H9 (cell line): Measurements from ENCODE around the gene TRAPPC2B. TPM values are rescaled to one million over a fixed set of nuclear protein-coding genes. Genes with fewer than 3 reads are reported as not detected.

Source experiments
- DNase-seq: peaks from one replicate; pipeline ENCODE4 v3.0.0-alpha.2; 2017
- H2AFZ ChIP-seq: one replicate; pipeline ENCODE4 v1.6.1; 2013; ENCODE audit warnings: mild to moderate bottlenecking, low read length, control low read depth, moderate library complexity
- H2AK5ac ChIP-seq: 2 replicates; pipeline ENCODE4 v1.6.1; 2013; ENCODE audit warnings: low read length, control low read depth, mixed read lengths; ENCODE audit not compliant: insufficient read length
- H2BK120ac ChIP-seq: one replicate; pipeline ENCODE4 v1.6.1; 2013; ENCODE audit warnings: low read depth, mild to moderate bottlenecking, low read length, control low read depth, inconsistent platforms; ENCODE audit not compliant: poor library complexity, severe bottlenecking
- H2BK12ac ChIP-seq: 2 replicates; pipeline ENCODE4 v1.6.1; 2013; ENCODE audit warnings: low read length, control low read depth, mixed read lengths, low read depth; ENCODE audit not compliant: insufficient read length
- H2BK15ac ChIP-seq: 2 replicates; pipeline ENCODE4 v1.6.1; 2013; ENCODE audit warnings: low read depth, low read length, control low read depth
- H2BK20ac ChIP-seq: one replicate; pipeline ENCODE4 v1.6.1; 2013; ENCODE audit warnings: low read depth, mild to moderate bottlenecking, low read length, control low read depth, inconsistent platforms; ENCODE audit not compliant: poor library complexity, severe bottlenecking
- H2BK5ac ChIP-seq: 2 replicates; pipeline ENCODE4 v1.6.1; 2013; ENCODE audit warnings: low read length, control low read depth, mixed read lengths; ENCODE audit not compliant: insufficient read length
- H3K14ac ChIP-seq: 2 replicates; pipeline ENCODE4 v1.6.1; 2013; ENCODE audit warnings: low read length, control low read depth; ENCODE audit not compliant: insufficient read depth
- H3K18ac ChIP-seq: 2 replicates; pipeline ENCODE4 v1.6.1; 2013; ENCODE audit warnings: low read depth, mild to moderate bottlenecking, mixed read lengths, low read length, control low read depth; ENCODE audit not compliant: insufficient read length
- H3K23ac ChIP-seq: 2 replicates; pipeline ENCODE4 v1.6.1; 2013; ENCODE audit warnings: low read length, control low read depth, mixed read lengths, low read depth; ENCODE audit not compliant: insufficient read length
- H3K23me2 ChIP-seq: 2 replicates; pipeline ENCODE4 v1.6.1; 2013; ENCODE audit warnings: low read depth, mild to moderate bottlenecking, mixed read lengths, low read length, control low read depth; ENCODE audit not compliant: insufficient read length, poor library complexity, severe bottlenecking
- H3K27ac ChIP-seq: 2 replicates; pipeline ENCODE4 v1.5.1; 2013; ENCODE audit warnings: low read length, control low read depth, mixed read lengths, low read depth; ENCODE audit not compliant: insufficient read length
- H3K27me3 ChIP-seq: 2 replicates; pipeline ENCODE4 v1.6.1; 2013; ENCODE audit warnings: low read length, control low read depth, inconsistent platforms; ENCODE audit not compliant: insufficient read depth
- H3K4ac ChIP-seq: 2 replicates; pipeline ENCODE4 v1.6.1; 2013; ENCODE audit warnings: low read depth, mild to moderate bottlenecking, control low read depth, inconsistent platforms, low read length, moderate library complexity
- H3K4me1 ChIP-seq: 2 replicates; pipeline ENCODE4 v1.6.1; 2013; ENCODE audit warnings: low read length, control low read depth, inconsistent platforms; ENCODE audit not compliant: insufficient read depth
- H3K4me2 ChIP-seq: 2 replicates; pipeline ENCODE4 v1.6.1; 2013; ENCODE audit warnings: low read length, control low read depth, mixed read lengths; ENCODE audit not compliant: insufficient read length, insufficient read depth
- H3K56ac ChIP-seq: 2 replicates; pipeline ENCODE4 v1.6.1; 2013; ENCODE audit warnings: low read depth, mild to moderate bottlenecking, mixed read lengths, low read length, control low read depth; ENCODE audit not compliant: insufficient read length
- H3K79me1 ChIP-seq: 2 replicates; pipeline ENCODE4 v1.6.1; 2013; ENCODE audit warnings: low read depth, mild to moderate bottlenecking, moderate library complexity, low read length, control low read depth, inconsistent platforms; ENCODE audit not compliant: insufficient read depth, poor library complexity, severe bottlenecking
- H3K79me2 ChIP-seq: 2 replicates; pipeline ENCODE4 v1.6.1; 2013; ENCODE audit warnings: low read length, control low read depth, inconsistent platforms; ENCODE audit not compliant: insufficient read depth
- H3K9ac ChIP-seq: 2 replicates; pipeline ENCODE4 v1.6.1; 2013; ENCODE audit warnings: low read length, control low read depth, mixed read lengths; ENCODE audit not compliant: insufficient read length; ENCODE audit errors: extremely low read depth
- H3K9me3 ChIP-seq: one replicate; pipeline ENCODE4 v1.6.1; 2013; ENCODE audit warnings: low read depth, low read length, inconsistent platforms; ENCODE audit not compliant: control insufficient read depth
- H3T11ph ChIP-seq: one replicate; pipeline ENCODE4 v1.6.1; 2013; ENCODE audit warnings: mild to moderate bottlenecking, low read length, control low read depth, inconsistent platforms
- H4K20me1 ChIP-seq: one replicate; pipeline ENCODE4 v1.6.1; 2013; ENCODE audit not compliant: control insufficient read depth, insufficient read length, insufficient read depth
- H4K5ac ChIP-seq: 2 replicates; pipeline ENCODE4 v1.6.1; 2013; ENCODE audit warnings: low read depth, mild to moderate bottlenecking, mixed read lengths, low read length, control low read depth; ENCODE audit not compliant: insufficient read length
- H4K8ac ChIP-seq: replicated peaks from 2 replicates; pipeline ENCODE4 v1.6.1; 2013; ENCODE audit warnings: low read length, control low read depth, mixed read lengths, low read depth; ENCODE audit not compliant: insufficient read length
- H4K91ac ChIP-seq: 2 replicates; pipeline ENCODE4 v1.6.1; 2013; ENCODE audit warnings: low read depth, mild to moderate bottlenecking, moderate library complexity, mixed read lengths, low read length, control low read depth; ENCODE audit not compliant: insufficient read length
- H3K27ac Mint-ChIP-seq, 3 experiments: 2 replicates in 2 of 3; 3 replicates in 1 of 3; pipeline ENCODE4 v1.8.0; 2020 to 2021; ENCODE audit warnings: mixed read lengths in 3 of 3, mild to moderate bottlenecking in 1 of 3, moderate library complexity in 1 of 3
- H3K27me3 Mint-ChIP-seq: 2 replicates; pipeline ENCODE4 v1.8.0; 2021; ENCODE audit warnings: low read depth, mild to moderate bottlenecking, moderate library complexity, mixed read lengths
- H3K36me3 Mint-ChIP-seq, 3 experiments: 2 replicates in 2 of 3; 3 replicates in 1 of 3; pipeline ENCODE4 v1.8.0; 2020 to 2021; ENCODE audit warnings: low read depth in 3 of 3, mixed read lengths in 3 of 3; ENCODE audit not compliant: insufficient read depth in 1 of 3
- H3K4me1 Mint-ChIP-seq, 2 experiments: 2 replicates each; pipeline ENCODE4 v1.8.0; 2020; ENCODE audit warnings: mixed read lengths in 2 of 2
- H3K4me3 Mint-ChIP-seq, 2 experiments: 2 replicates in 1 of 2; 3 replicates in 1 of 2; pipeline ENCODE4 v1.8.0; 2020 to 2021; ENCODE audit warnings: mild to moderate bottlenecking in 2 of 2, mixed read lengths in 2 of 2, moderate library complexity in 1 of 2
- H3K9me3 Mint-ChIP-seq, 2 experiments: 2 replicates in 1 of 2; 3 replicates in 1 of 2; pipeline ENCODE4 v1.8.0; 2020; ENCODE audit warnings: mild to moderate bottlenecking in 2 of 2, mixed read lengths in 2 of 2, moderate library complexity in 1 of 2
- total RNA-seq: library from RNA; stranded (reverse); gene quantifications from 2 replicates; pipeline ENCODE4 v1.2.1, GENCODE V29; 2021
- TF ChIP-seq, protein P1 (sequence below): fragments of 200-600 bp; sonication (generic); conservative IDR thresholded peaks from 3 replicates; pipeline ENCODE4 v1.8.0; 2021; ENCODE audit warnings: antibody characterized with exemption, mild to moderate bottlenecking

Gene TRAPPC2B
- total RNA-seq, 1 experiment from 2014 or later: 12.4 TPM

DNA sequence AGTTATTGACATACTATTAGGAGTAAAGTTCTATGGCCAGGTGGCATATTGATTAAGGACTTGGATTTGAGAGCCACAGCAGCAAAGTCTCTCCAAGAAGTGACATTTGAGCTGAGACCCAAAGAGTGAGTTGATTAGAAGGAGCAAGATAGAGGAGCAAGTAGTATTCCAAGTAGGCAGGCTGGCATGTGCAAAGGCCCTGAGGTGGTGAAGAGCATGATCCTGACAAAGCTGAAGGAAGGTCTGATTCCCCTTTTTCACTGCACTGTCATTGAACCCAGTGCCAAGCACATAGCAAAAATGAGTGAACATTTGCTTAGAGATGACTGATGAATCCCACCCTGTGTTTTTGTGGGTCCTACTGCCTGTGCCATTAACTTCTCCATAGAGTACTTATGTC is 38.4 kb upstream of the TRAPPC2B start:
- H3K56ac ChIP-seq: no peak overlapping the region
- peaks cover 11 to 17% of the 10 kb centered on the region in 2 experiments for H3K4me1 Mint-ChIP-seq
- no peak overlapping the region for H4K8ac ChIP-seq
- H3K27ac ChIP-seq: no peak overlapping the region
- no peak overlapping the region for H2BK5ac ChIP-seq
- no peak overlapping the region for H3K14ac ChIP-seq
- H2AK5ac ChIP-seq: no peak overlapping the region
- H3K4me1 ChIP-seq: no peaks in the 10 kb centered on the region
- H2BK20ac ChIP-seq: no peak overlapping the region
- no peak overlapping the region for H4K5ac ChIP-seq
- H2BK120ac ChIP-seq: no peak overlapping the region
- peaks cover 22 to 54% (median 51%) of the 10 kb centered on the region in 3 experiments for H3K36me3 Mint-ChIP-seq
- no peak overlapping the region for H2AFZ ChIP-seq
- H3K18ac ChIP-seq: no peak overlapping the region
- no peak overlapping the region for H4K91ac ChIP-seq
- H3K4ac ChIP-seq: no peak overlapping the region
- TF ChIP-seq, protein P1, sequence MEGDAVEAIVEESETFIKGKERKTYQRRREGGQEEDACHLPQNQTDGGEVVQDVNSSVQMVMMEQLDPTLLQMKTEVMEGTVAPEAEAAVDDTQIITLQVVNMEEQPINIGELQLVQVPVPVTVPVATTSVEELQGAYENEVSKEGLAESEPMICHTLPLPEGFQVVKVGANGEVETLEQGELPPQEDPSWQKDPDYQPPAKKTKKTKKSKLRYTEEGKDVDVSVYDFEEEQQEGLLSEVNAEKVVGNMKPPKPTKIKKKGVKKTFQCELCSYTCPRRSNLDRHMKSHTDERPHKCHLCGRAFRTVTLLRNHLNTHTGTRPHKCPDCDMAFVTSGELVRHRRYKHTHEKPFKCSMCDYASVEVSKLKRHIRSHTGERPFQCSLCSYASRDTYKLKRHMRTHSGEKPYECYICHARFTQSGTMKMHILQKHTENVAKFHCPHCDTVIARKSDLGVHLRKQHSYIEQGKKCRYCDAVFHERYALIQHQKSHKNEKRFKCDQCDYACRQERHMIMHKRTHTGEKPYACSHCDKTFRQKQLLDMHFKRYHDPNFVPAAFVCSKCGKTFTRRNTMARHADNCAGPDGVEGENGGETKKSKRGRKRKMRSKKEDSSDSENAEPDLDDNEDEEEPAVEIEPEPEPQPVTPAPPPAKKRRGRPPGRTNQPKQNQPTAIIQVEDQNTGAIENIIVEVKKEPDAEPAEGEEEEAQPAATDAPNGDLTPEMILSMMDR: no peak
- H3K9ac ChIP-seq: no peak overlapping the region
- H3K27me3 ChIP-seq: no peaks in the 10 kb centered on the region
- no peak overlapping the region for H3K23ac ChIP-seq
- H3K27ac Mint-ChIP-seq: no peak overlapping the region
- H3K23me2 ChIP-seq: no peaks in the 10 kb centered on the region
- no peak overlapping the region for H3T11ph ChIP-seq
- H3K27me3 Mint-ChIP-seq: no peaks in the 10 kb centered on the region
- H3K4me2 ChIP-seq: no peak overlapping the region
- no peaks in the 10 kb centered on the region for H3K9me3 ChIP-seq
- no peaks in the 10 kb centered on the region for H3K9me3 Mint-ChIP-seq
- H3K4me3 Mint-ChIP-seq: no peak overlapping the region
- peaks cover 2% of the 10 kb centered on the region; the same call in 1 of the 2 replicates for H3K79me2 ChIP-seq
- peaks cover 2% of the 10 kb centered on the region for H4K20me1 ChIP-seq
- no peak overlapping the region for H2BK15ac ChIP-seq
- no peak overlapping the region for H2BK12ac ChIP-seq
- H3K79me1 ChIP-seq: no peaks in the 10 kb centered on the region
- DNase-seq: no peak
